Activated CD4-positive, alpha-beta T cell treated with anti-CD3 and anti-CD28 coated beads, Interleukin-2, amount 10 ng/mL, durations not matched to agents 7 days and 5 days (primary cell): Measurements from ENCODE around the gene OSBPL1A. TPM values are rescaled to one million over a fixed set of nuclear protein-coding genes. Genes with fewer than 3 reads are reported as not detected.
A peak's percentile ranks its signal among the peaks of the same experiment; 100 is the strongest.
"Not testable (repeated sequence)": the region's sequence is repeated elsewhere in the genome, so short reads cannot be mapped to it uniquely, and the experiment has no call there.

ENCODE experiments used
- CTCF ChIA-PET: fragments of 350-600 bp; sonication (Branson Sonifier 250); formaldehyde crosslinking; loops from one replicate; lab custom pipeline; 2021; ENCODE audit warnings: antibody characterized with exemption; lab: Charles Lee
- POLR2A ChIA-PET: fragments of 350-600 bp; sonication (Branson Sonifier 250); formaldehyde crosslinking; loops from one replicate; lab custom pipeline; 2021; ENCODE audit warnings: antibody characterized with exemption; lab: Charles Lee
- DNase-seq: peaks from one replicate; pipeline ENCODE4 v3.0.0-alpha.2; 2020
- H3K27ac Mint-ChIP-seq: one replicate; pipeline ENCODE4 v1.8.0; 2021; ENCODE audit warnings: mild to moderate bottlenecking, moderate library complexity, mixed read lengths
- H3K27me3 Mint-ChIP-seq: one replicate; pipeline ENCODE4 v1.8.0; 2021; ENCODE audit warnings: mixed read lengths
- H3K36me3 Mint-ChIP-seq: one replicate; pipeline ENCODE4 v1.8.0; 2021; ENCODE audit warnings: low read depth, mixed read lengths
- H3K4me1 Mint-ChIP-seq: one replicate; pipeline ENCODE4 v1.8.0; 2021; ENCODE audit warnings: mixed read lengths
- H3K4me3 Mint-ChIP-seq: one replicate; pipeline ENCODE4 v1.8.0; 2021; ENCODE audit warnings: mild to moderate bottlenecking, moderate library complexity, mixed read lengths
- H3K9me3 Mint-ChIP-seq: one replicate; pipeline ENCODE4 v1.8.0; 2021; ENCODE audit warnings: mixed read lengths
- total RNA-seq, 2 experiments: library from RNA; stranded (reverse); gene quantifications; one replicate each; pipeline ENCODE4 v1.2.3, GENCODE V29; 2021

OSBPL1A gene
- total RNA-seq, 2 experiments from 2014 or later = 1.00 to 1.4 TPM

- POLR2A ChIA-PET = interaction anchor here (0.7 kb wide), 1 partner anchor 292 kb away, joined by 5 read pairs; no protein-coding TSS in a partner anchor
- no peak for DNase-seq
- Mint-ChIP-seq H3K36me3 (no peaks in the 10 kb centered on the region), H3K4me1 (peaks cover 15% of the 10 kb centered on the region), H3K27me3 (peaks cover 23% of the 10 kb centered on the region), H3K4me3 (no peak overlapping the region), H3K27ac (no peak overlapping the region), H3K9me3 (no peaks in the 10 kb centered on the region)
- CTCF ChIA-PET = no interaction called here
Observed at GRCh38 chr18:24395049-24395795, 2.4 kb downstream of the OSBPL1A start.

- DNase-seq = no peak
- ChIA-PET CTCF (interaction anchor here (1.2 kb wide), 1 partner anchor 99 kb away, joined by 3 read pairs; no protein-coding TSS in a partner anchor), POLR2A (no interaction called here)
- no peaks in the 10 kb centered on the region for H3K36me3 Mint-ChIP-seq
- no peak overlapping the region for H3K27ac Mint-ChIP-seq
- H3K4me1 Mint-ChIP-seq = no peaks in the 10 kb centered on the region
- no peaks in the 10 kb centered on the region for H3K9me3 Mint-ChIP-seq
- H3K4me3 Mint-ChIP-seq = no peak overlapping the region
- H3K27me3 Mint-ChIP-seq = no peaks in the 10 kb centered on the region
Observed at GRCh38 chr18:24388957-24389356, 8.7 kb downstream of the OSBPL1A start.

GRCh38 chr18:24386681-24387080 lies 10.9 kb downstream of the OSBPL1A start:
- Mint-ChIP-seq H3K4me3 (no peak overlapping the region), H3K4me1 (no peaks in the 10 kb centered on the region), H3K36me3 (no peaks in the 10 kb centered on the region), H3K27me3 (no peaks in the 10 kb centered on the region), H3K9me3 (no peaks in the 10 kb centered on the region), H3K27ac (no peak overlapping the region)
- no peak for DNase-seq
- ChIA-PET CTCF (interaction anchor here (1.2 kb wide), 1 partner anchor 12 kb away, joined by 3 read pairs; no protein-coding TSS in a partner anchor), POLR2A (no interaction called here)

- Mint-ChIP-seq H3K36me3 (no peaks in the 10 kb centered on the region), H3K9me3 (no peaks in the 10 kb centered on the region)
Observed at GRCh38 chr18:24381126-24381525, 16.5 kb downstream of the OSBPL1A start.

GRCh38 chr18:24380163-24380747 lies 17.4 kb downstream of the OSBPL1A start:
- CTCF ChIA-PET = interaction anchor here (0.5 to 1.3 kb wide), 4 partner anchors 29 to 930 kb away, joined by 3 to 6 read pairs (median 3); no protein-coding TSS in a partner anchor
- Mint-ChIP-seq H3K36me3 (no peaks in the 10 kb centered on the region), H3K27me3 (no peaks in the 10 kb centered on the region), H3K9me3 (no peaks in the 10 kb centered on the region), H3K4me3 (no peak overlapping the region), H3K4me1 (peaks cover 6% of the 10 kb centered on the region), H3K27ac (no peak overlapping the region)
- DNase-seq = no peak
- POLR2A ChIA-PET = no interaction called here

More at GRCh38 chr18:24381126-24381525, 16.5 kb downstream of the OSBPL1A start:
- H3K4me1 Mint-ChIP-seq = peaks cover 6% of the 10 kb centered on the region
- POLR2A ChIA-PET = no interaction called here
- no peaks in the 10 kb centered on the region for H3K27me3 Mint-ChIP-seq
- no peak overlapping the region for H3K4me3 Mint-ChIP-seq
- CTCF ChIA-PET = interaction anchor here (0.8 to 1.3 kb wide), 3 partner anchors 15 to 82 kb away, joined by 3 read pairs; no protein-coding TSS in a partner anchor
- H3K27ac Mint-ChIP-seq = no peak overlapping the region
- no peak for DNase-seq

- Mint-ChIP-seq H3K4me1 (peaks cover 6% of the 10 kb centered on the region), H3K9me3 (no peaks in the 10 kb centered on the region), H3K4me3 (no peak overlapping the region), H3K27ac (no peak overlapping the region), H3K36me3 (no peaks in the 10 kb centered on the region), H3K27me3 (no peaks in the 10 kb centered on the region)
- CTCF ChIA-PET = no interaction called here
- DNase-seq = no peak
- POLR2A ChIA-PET = no interaction called here
Observed at GRCh38 chr18:24378598-24378997, 19.0 kb downstream of the OSBPL1A start.

- POLR2A ChIA-PET, H3K4me1 Mint-ChIP-seq, H3K27me3 Mint-ChIP-seq, H3K36me3 Mint-ChIP-seq, DNase-seq, H3K9me3 Mint-ChIP-seq, H3K4me3 Mint-ChIP-seq, H3K27ac Mint-ChIP-seq: not testable (repeated sequence)
- CTCF ChIA-PET = interaction anchor here (1.5 kb wide), 1 partner anchor 20 kb away, joined by 3 read pairs; no protein-coding TSS in a partner anchor
Observed at GRCh38 chr18:24376531-24376930, 21.1 kb downstream of the OSBPL1A start.

- no peak for DNase-seq
- CTCF ChIA-PET = no interaction called here
- Mint-ChIP-seq H3K36me3 (no peaks in the 10 kb centered on the region), H3K27ac (no peak overlapping the region), H3K9me3 (no peaks in the 10 kb centered on the region), H3K4me1 (peaks cover 20% of the 10 kb centered on the region), H3K27me3 (no peaks in the 10 kb centered on the region), H3K4me3 (no peak overlapping the region)
- POLR2A ChIA-PET = no interaction called here
Observed at GRCh38 chr18:24373328-24373727, 24.3 kb downstream of the OSBPL1A start.

- CTCF ChIA-PET = no interaction called here
- POLR2A ChIA-PET = no interaction called here
- Mint-ChIP-seq H3K4me1 (peaks cover 21% of the 10 kb centered on the region), H3K27me3 (no peaks in the 10 kb centered on the region), H3K9me3 (no peaks in the 10 kb centered on the region), H3K36me3 (no peaks in the 10 kb centered on the region), H3K4me3 (no peak overlapping the region), H3K27ac (no peak overlapping the region)
- no peak for DNase-seq
Observed at GRCh38 chr18:24372279-24372872, 25.2 kb downstream of the OSBPL1A start.

- no peak for DNase-seq
- H3K9me3 Mint-ChIP-seq = no peaks in the 10 kb centered on the region
- H3K36me3 Mint-ChIP-seq = no peaks in the 10 kb centered on the region
- no peaks in the 10 kb centered on the region for H3K27me3 Mint-ChIP-seq
- no peak overlapping the region for H3K4me3 Mint-ChIP-seq
- ChIA-PET POLR2A (no interaction called here), CTCF (interaction anchor here (0.5 to 1.1 kb wide), 2 partner anchors 9 to 1440 kb away, joined by 3 read pairs; no protein-coding TSS in a partner anchor)
- H3K27ac Mint-ChIP-seq = no peak overlapping the region
- H3K4me1 Mint-ChIP-seq = peaks cover 21% of the 10 kb centered on the region
Observed at GRCh38 chr18:24370120-24370519, 27.5 kb downstream of the OSBPL1A start.

- no peak for DNase-seq
- no peaks in the 10 kb centered on the region for H3K9me3 Mint-ChIP-seq
- no peaks in the 10 kb centered on the region for H3K36me3 Mint-ChIP-seq
- no peak overlapping the region for H3K27ac Mint-ChIP-seq
- ChIA-PET CTCF (interaction anchor here (0.9 to 1.5 kb wide), 4 partner anchors 9 to 120 kb away, joined by 3 to 5 read pairs (median 3); no protein-coding TSS in a partner anchor), POLR2A (no interaction called here)
- no peak overlapping the region for H3K4me3 Mint-ChIP-seq
- peaks cover 21% of the 10 kb centered on the region for H3K4me1 Mint-ChIP-seq
- no peaks in the 10 kb centered on the region for H3K27me3 Mint-ChIP-seq
Observed at GRCh38 chr18:24369426-24369825, 28.2 kb downstream of the OSBPL1A start.

- Mint-ChIP-seq H3K27me3 (no peaks in the 10 kb centered on the region), H3K36me3 (no peaks in the 10 kb centered on the region), H3K9me3 (no peaks in the 10 kb centered on the region), H3K4me3 (no peak overlapping the region), H3K4me1 (peaks cover 21% of the 10 kb centered on the region), H3K27ac (peak overlapping the region; percentile 52)
- ChIA-PET POLR2A (no interaction called here), CTCF (interaction anchor here (0.9 to 1.5 kb wide), 4 partner anchors 9 to 120 kb away, joined by 3 to 5 read pairs (median 3); no protein-coding TSS in a partner anchor)
- peak; percentile 11 for DNase-seq
Observed at GRCh38 chr18:24368749-24369148, 28.9 kb downstream of the OSBPL1A start.
